Thoracic aorta (tissue), 2 donors: ENCODE data around the gene RRM2. TPM values are rescaled to one million over a fixed set of nuclear protein-coding genes. Genes with fewer than 3 reads are reported as not detected.

ENCODE experiments used
- ATAC-seq: fragments of 150-250 bp; one replicate; pipeline ENCODE4 v1.8.0; 2017; ENCODE audit warnings: low read depth; ENCODE audit not compliant: insufficient number of reproducible peaks, low FRiP score
- DNase-seq: peaks from one replicate; pipeline ENCODE4 v3.0.0-alpha.2; 2020; ENCODE audit warnings: low spot score
- H3K27ac ChIP-seq, 2 donors: fragments of 200-600 bp; sonication (generic); 1 replicate in 1 of 2; 2 replicates in 1 of 2; pipeline ENCODE4 v1.5.1; 2016; ENCODE audit warnings: mild to moderate bottlenecking in 2 of 2, moderate library complexity in 2 of 2
- H3K27me3 ChIP-seq: fragments of 200-600 bp; sonication (generic); replicated peaks from 2 replicates; pipeline ENCODE4 v1.6.0; 2016; ENCODE audit warnings: mild to moderate bottlenecking; ENCODE audit not compliant: insufficient read depth
- H3K36me3 ChIP-seq: fragments of 200-600 bp; sonication (generic); one replicate; pipeline ENCODE4 v1.5.1; 2016
- H3K4me1 ChIP-seq, 2 donors: fragments of 200-600 bp; sonication (generic); 1 replicate in 1 of 2; 2 replicates in 1 of 2; pipeline versions ENCODE4 v1.5.1 to v1.6.0; 2016; ENCODE audit warnings: low read depth in 2 of 2, mild to moderate bottlenecking in 1 of 2; ENCODE audit not compliant: control insufficient read depth in 1 of 2
- H3K4me3 ChIP-seq: fragments of 200-600 bp; sonication (generic); 2 replicates; pipeline ENCODE4 v1.5.1; 2016; ENCODE audit warnings: mild to moderate bottlenecking
- H3K9me3 ChIP-seq: fragments of 200-600 bp; sonication (generic); 2 replicates; pipeline ENCODE4 v1.5.1; 2016
- total RNA-seq, 2 donors: library from RNA; depleted of rRNA; stranded (reverse); fragments of >200 nt; gene quantifications; one replicate each; pipeline versions ENCODE4 v1.1.0 to v1.2.3, GENCODE V29; 2016
- TF ChIP-seq, protein P1 (sequence below): fragments of 200-600 bp; sonication (generic); IDR thresholded peaks from one replicate; pipeline ENCODE4 v1.5.1; 2019; ENCODE audit warnings: antibody characterized with exemption

RRM2 gene
- total RNA-seq, 2 donors from 2014 or later: 0.92 to 1.2 TPM

DNA sequence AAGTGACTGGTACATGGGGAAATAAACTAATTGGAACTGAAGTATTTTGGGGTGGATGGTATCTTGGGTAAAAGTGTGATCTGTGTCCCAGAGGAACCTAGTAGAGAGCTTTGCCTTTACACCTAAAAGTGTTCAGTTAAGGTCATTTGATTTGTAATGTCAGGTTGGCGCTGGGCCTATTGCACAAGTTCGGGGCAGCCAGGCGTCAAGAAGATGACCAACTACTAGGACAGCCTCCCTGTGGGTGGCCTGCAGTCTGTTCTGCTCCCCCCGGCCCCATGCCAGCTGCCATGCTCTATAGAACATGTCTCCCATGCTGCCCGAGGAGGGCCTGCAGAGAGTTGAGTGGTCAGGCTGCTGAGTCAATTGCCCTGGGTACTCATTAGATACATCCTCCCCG is 10.1 kb downstream of the RRM2 start:
- H3K27me3 ChIP-seq: no peaks in the 10 kb centered on the region
- H3K9me3 ChIP-seq: no peaks in the 10 kb centered on the region
- ATAC-seq (no peak), DNase-seq (no peak)
- H3K4me3 ChIP-seq: no peak overlapping the region
- no peaks in the 10 kb centered on the region for H3K4me1 ChIP-seq
- TF ChIP-seq, protein P1, sequence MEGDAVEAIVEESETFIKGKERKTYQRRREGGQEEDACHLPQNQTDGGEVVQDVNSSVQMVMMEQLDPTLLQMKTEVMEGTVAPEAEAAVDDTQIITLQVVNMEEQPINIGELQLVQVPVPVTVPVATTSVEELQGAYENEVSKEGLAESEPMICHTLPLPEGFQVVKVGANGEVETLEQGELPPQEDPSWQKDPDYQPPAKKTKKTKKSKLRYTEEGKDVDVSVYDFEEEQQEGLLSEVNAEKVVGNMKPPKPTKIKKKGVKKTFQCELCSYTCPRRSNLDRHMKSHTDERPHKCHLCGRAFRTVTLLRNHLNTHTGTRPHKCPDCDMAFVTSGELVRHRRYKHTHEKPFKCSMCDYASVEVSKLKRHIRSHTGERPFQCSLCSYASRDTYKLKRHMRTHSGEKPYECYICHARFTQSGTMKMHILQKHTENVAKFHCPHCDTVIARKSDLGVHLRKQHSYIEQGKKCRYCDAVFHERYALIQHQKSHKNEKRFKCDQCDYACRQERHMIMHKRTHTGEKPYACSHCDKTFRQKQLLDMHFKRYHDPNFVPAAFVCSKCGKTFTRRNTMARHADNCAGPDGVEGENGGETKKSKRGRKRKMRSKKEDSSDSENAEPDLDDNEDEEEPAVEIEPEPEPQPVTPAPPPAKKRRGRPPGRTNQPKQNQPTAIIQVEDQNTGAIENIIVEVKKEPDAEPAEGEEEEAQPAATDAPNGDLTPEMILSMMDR: no peak
- H3K27ac ChIP-seq: no peak overlapping the region
- H3K36me3 ChIP-seq: no peaks in the 10 kb centered on the region

DNA sequence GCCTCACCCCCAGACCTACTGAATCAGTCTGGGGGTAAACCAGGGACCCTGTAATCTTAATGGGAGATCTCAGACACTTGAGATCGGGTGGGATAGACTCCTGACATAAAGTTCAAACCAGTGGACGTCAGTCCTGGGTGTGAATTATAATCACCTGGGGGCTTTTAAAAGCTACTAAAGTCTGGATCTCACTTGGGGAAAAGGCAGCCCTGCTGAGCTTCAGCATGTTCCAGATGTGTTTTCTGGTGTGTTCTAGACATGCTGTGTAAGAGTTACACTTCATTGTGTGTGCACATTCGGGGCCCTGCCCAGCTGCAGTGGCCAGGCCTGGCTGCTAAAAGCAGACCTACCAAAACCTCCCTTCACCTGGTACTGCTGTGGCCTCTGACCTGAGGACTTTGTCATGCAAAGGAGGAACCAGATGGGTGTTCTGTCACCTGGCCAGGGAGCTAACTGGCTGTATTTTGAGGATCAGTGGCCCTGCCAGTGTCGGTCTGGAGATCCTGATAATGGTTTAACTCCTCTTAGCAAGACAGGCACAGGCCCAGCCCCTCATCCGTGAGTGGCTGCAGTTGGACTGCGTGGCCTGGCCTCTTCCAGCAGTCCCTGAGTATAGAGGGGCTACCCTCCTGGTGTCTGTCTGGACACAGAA is 10.6 kb downstream of the RRM2 start:
- H3K36me3 ChIP-seq: no peaks in the 10 kb centered on the region
- TF ChIP-seq, protein P1: no peak
- H3K27me3 ChIP-seq: no peaks in the 10 kb centered on the region
- H3K27ac ChIP-seq: no peak overlapping the region
- no peak for ATAC-seq
- DNase-seq: no peak
- no peaks in the 10 kb centered on the region for H3K9me3 ChIP-seq
- H3K4me1 ChIP-seq: no peaks in the 10 kb centered on the region
- H3K4me3 ChIP-seq: no peak overlapping the region

DNA sequence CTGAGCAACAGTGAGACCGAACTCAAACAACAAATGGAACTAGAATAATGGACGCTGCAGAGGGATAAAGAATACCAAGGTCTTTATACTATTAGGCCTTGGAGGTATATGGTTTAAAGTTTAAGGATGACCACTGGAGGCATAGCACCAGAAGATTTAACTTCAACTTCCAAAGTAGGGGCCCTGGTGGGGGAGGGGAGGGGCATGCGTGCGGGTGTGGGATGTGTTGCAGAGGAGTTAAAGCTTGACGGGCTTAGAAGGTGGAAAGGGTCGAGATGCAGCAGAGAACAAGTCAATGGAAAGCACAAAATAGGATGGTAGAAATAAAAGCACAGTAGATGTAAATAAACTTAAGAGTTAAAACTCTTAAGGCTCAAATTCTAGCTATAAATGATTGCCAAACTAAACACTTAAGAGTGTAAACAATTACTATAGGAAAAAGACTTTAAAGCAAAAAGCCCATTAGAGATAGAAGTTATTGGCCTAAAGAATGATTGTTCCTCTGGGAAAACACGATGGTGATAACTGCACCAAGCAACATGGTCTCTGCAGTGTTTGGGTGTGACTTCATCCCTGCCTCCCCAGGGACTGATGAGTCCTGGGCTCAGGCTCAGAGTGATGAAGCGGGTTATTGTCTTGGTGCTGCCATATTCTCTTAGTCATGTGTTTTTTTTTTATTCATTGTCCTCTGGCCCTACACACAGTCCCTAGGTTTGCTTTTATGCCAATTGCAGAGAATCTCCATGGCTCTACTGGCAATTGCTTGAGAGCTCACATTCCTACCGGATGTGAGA is 13.0 kb downstream of the RRM2 start:
- Histone ChIP-seq H3K36me3 (no peaks in the 10 kb centered on the region), H3K27ac (no peak overlapping the region), H3K4me3 (no peak overlapping the region), H3K4me1 (no peaks in the 10 kb centered on the region), H3K27me3 (no peaks in the 10 kb centered on the region), H3K9me3 (no peaks in the 10 kb centered on the region)
- DNase-seq (no peak), ATAC-seq (no peak)
- TF ChIP-seq, protein P1: no peak

DNA sequence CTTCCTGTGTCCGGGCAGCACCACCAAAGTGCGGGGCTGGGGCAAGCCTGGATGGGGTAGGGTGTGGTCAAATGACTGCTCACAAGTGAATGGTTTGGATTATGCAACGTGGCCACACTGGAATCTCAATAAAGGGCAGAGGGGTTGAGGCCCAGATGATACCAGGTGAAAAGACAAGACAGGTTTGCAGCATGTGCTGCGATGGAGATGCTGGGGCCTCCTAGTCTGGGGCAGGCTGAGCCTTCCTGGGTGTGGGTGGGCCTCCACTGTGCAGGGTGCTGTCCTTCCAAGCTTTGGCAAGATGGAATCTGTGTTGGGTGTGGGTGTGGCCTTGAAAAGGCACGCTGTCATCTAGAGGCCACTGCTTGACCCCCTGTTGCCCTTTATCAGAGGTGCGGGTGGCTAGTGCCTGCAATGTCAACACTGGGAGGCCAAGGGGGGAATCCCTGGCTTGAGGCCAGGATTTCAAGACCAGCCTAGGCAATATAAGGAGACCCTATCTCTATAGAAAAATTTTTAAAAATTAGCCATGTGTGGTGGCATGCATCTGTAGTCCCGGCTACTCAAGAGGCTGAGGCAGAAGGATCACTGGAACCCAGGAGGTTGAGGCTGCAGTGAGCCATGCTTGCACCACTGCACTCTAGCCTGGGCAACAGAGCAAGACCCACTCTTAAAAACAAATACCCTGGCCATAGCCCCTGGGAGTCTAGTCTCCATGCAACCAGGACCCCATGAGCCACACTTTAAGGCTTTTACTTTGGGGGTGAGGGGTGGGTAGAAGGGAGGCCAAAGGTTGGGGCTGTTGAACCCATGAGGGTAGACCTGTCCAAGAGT is 13.8 kb downstream of the RRM2 start:
- TF ChIP-seq, protein P1: no peak
- Histone ChIP-seq H3K27me3 (no peaks in the 10 kb centered on the region), H3K9me3 (no peaks in the 10 kb centered on the region), H3K4me1 (no peaks in the 10 kb centered on the region), H3K36me3 (no peaks in the 10 kb centered on the region), H3K4me3 (no peak overlapping the region), H3K27ac (no peak overlapping the region)
- ATAC-seq (no peak), DNase-seq (no peak)
